Ishikawa (cell line): ENCODE measurements around the gene CFP.

Experiments
- CEBPB ChIP-seq: IDR thresholded peaks from 2 replicates; pipeline ENCODE4 v1.6.1; 2012
- CREB1 ChIP-seq: IDR thresholded peaks from 2 replicates; pipeline ENCODE4 v1.6.1; 2012; ENCODE audit warnings: low read depth
- EGR1 ChIP-seq: IDR thresholded peaks from 2 replicates; pipeline ENCODE4 v1.6.1; 2012
- EP300 ChIP-seq: IDR thresholded peaks from 2 replicates; pipeline ENCODE4 v1.6.1; 2012; ENCODE audit warnings: borderline replicate concordance
- FOXM1 ChIP-seq: IDR thresholded peaks from 2 replicates; pipeline ENCODE4 v1.6.1; 2012; ENCODE audit warnings: low read depth, borderline replicate concordance
- NFIC ChIP-seq: IDR thresholded peaks from 2 replicates; pipeline ENCODE4 v1.6.1; 2012
- RAD21 ChIP-seq: IDR thresholded peaks from 2 replicates; pipeline ENCODE4 v1.6.1; 2012; ENCODE audit warnings: low read depth
- TAF1 ChIP-seq: IDR thresholded peaks from 2 replicates; pipeline ENCODE4 v1.6.1; 2012; ENCODE audit warnings: low read depth, mild to moderate bottlenecking
- TCF12 ChIP-seq: IDR thresholded peaks from 2 replicates; pipeline ENCODE4 v1.6.1; 2012; ENCODE audit warnings: low read depth
- TEAD4 ChIP-seq: IDR thresholded peaks from 2 replicates; pipeline ENCODE4 v1.6.1; 2012
- YY1 ChIP-seq: IDR thresholded peaks from 2 replicates; pipeline ENCODE4 v1.6.1; 2012; ENCODE audit warnings: low read depth
- ZBTB7A ChIP-seq: IDR thresholded peaks from 2 replicates; pipeline ENCODE4 v1.6.1; 2012; ENCODE audit warnings: low read depth
- TF ChIP-seq, protein P1 (sequence below): IDR thresholded peaks from 2 replicates; pipeline ENCODE4 v1.6.1; 2012
- TF ChIP-seq, protein P2 (sequence below): IDR thresholded peaks from 2 replicates; pipeline ENCODE4 v1.6.1; 2012
- TF ChIP-seq, protein P3 (sequence below): IDR thresholded peaks from 2 replicates; pipeline ENCODE4 v1.6.1; 2012; ENCODE audit warnings: low read depth, mild to moderate bottlenecking

Gene CFP

DNA sequence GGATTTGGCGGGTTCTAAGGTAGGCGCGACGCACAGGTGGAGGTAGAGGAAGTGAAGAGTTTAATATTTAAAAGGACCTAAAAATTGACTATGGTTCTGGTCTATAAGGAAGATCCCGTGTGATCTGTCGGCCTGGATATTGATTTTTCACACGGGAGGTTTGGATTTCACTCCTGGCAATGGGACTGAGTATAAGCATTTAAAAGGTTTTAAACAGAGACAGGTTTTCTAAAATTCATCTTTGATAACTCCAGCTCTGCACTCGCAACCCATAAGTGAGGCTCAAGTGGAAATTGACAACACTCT lies 29.6 kb upstream of the CFP start:
- TF ChIP-seq RAD21 (no peak), CREB1 (no peak), TEAD4 (no peak), YY1 (no peak), CEBPB (no peak), EGR1 (no peak), NFIC (no peak)
- TF ChIP-seq, protein P1, sequence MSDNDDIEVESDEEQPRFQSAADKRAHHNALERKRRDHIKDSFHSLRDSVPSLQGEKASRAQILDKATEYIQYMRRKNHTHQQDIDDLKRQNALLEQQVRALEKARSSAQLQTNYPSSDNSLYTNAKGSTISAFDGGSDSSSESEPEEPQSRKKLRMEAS = peak; percentile 81; the same call in 1 of the 2 replicates
- TF ChIP-seq, protein P2, sequence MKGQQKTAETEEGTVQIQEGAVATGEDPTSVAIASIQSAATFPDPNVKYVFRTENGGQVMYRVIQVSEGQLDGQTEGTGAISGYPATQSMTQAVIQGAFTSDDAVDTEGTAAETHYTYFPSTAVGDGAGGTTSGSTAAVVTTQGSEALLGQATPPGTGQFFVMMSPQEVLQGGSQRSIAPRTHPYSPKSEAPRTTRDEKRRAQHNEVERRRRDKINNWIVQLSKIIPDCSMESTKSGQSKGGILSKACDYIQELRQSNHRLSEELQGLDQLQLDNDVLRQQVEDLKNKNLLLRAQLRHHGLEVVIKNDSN = no peak

DNA sequence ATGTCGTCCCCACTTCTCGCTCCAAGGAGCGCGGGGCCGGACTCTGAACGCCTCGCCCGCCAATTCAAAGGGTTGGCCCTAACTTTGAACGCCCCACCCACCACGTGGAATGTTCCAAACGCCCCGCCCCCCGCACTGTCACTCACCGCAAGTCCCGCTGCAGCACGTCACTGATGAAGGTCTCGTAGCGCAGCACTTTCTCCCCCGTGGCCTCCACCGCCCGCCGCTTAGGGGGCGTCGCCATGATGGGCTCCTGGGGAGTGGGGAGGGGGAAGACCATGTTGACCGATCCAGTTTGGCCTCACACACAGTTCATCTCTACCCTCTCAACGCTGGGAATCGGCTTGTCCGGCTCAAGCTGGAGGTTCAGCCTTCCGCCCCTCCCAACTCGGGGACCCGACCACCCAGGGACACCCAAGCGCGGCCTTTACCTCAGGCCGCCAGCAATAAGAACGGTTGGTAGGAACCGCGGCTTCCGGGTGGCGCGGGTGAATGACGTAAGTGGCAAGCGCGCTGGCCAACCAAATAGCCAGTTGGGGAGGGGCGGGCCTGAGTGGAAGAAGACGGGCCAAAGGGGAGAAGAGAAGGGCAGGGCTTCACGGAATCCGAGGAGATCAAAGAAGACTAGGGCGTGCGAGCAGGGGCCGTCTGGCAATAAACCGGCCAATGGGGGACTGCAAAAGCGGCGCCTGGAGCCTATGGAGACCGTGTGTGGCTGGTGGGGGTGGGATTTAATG lies 29.1 kb upstream of the CFP start, which contains the start of gene UXT:
TSS of gene UXT (minus strand) at position 497 of the 737 bp plus-strand sequence. CDS start at position 244, 253 bp downstream.
- TF ChIP-seq CREB1 (peak; percentile 89), RAD21 (no peak), TCF12 (no peak), FOXM1 (no peak), NFIC (no peak), EGR1 (no peak), TEAD4 (no peak), YY1 (peak; percentile 78), TAF1 (no peak), EP300 (no peak), CEBPB (no peak), ZBTB7A (0 out of 2 replicates have a peak, but pooled peaks have one; percentile 35)
- TF ChIP-seq, protein P3, sequence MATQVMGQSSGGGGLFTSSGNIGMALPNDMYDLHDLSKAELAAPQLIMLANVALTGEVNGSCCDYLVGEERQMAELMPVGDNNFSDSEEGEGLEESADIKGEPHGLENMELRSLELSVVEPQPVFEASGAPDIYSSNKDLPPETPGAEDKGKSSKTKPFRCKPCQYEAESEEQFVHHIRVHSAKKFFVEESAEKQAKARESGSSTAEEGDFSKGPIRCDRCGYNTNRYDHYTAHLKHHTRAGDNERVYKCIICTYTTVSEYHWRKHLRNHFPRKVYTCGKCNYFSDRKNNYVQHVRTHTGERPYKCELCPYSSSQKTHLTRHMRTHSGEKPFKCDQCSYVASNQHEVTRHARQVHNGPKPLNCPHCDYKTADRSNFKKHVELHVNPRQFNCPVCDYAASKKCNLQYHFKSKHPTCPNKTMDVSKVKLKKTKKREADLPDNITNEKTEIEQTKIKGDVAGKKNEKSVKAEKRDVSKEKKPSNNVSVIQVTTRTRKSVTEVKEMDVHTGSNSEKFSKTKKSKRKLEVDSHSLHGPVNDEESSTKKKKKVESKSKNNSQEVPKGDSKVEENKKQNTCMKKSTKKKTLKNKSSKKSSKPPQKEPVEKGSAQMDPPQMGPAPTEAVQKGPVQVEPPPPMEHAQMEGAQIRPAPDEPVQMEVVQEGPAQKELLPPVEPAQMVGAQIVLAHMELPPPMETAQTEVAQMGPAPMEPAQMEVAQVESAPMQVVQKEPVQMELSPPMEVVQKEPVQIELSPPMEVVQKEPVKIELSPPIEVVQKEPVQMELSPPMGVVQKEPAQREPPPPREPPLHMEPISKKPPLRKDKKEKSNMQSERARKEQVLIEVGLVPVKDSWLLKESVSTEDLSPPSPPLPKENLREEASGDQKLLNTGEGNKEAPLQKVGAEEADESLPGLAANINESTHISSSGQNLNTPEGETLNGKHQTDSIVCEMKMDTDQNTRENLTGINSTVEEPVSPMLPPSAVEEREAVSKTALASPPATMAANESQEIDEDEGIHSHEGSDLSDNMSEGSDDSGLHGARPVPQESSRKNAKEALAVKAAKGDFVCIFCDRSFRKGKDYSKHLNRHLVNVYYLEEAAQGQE = no peak
- TF ChIP-seq, protein P1 = peak; percentile 56
- TF ChIP-seq, protein P2 = peak; percentile 34; the same call in 1 of the 2 replicates

DNA sequence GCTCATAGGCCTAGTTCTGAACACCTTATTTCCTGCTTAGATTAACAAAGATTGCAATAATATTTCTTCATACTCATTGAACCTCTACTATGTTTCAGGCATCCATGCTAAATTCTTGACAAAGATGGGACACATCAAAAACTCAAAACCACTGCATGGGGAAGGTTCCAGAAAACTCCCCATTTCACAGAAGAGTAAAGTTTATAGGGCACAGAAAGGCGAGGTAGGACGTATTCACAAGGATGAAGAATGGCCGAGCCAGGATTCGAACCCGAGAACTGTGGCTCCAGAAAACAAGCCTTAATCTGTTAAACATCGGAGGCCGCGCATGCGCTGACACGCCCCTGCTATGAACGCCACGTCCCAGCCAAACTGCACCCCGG lies 28.6 kb upstream of the CFP start:
- no peak for TF ChIP-seq TEAD4
- no peak for TF ChIP-seq YY1
- no peak for TF ChIP-seq CREB1
- TF ChIP-seq, protein P3 = no peak
- TF ChIP-seq EGR1 = no peak
- no peak for TF ChIP-seq RAD21
- TF ChIP-seq, protein P1 = no peak
- TF ChIP-seq TCF12 = no peak
- TF ChIP-seq EP300 = no peak
- no peak for TF ChIP-seq CEBPB
- no peak for TF ChIP-seq NFIC
- TF ChIP-seq, protein P2 = no peak
- no peak for TF ChIP-seq ZBTB7A
- TF ChIP-seq FOXM1 = no peak
- no peak for TF ChIP-seq TAF1

DNA sequence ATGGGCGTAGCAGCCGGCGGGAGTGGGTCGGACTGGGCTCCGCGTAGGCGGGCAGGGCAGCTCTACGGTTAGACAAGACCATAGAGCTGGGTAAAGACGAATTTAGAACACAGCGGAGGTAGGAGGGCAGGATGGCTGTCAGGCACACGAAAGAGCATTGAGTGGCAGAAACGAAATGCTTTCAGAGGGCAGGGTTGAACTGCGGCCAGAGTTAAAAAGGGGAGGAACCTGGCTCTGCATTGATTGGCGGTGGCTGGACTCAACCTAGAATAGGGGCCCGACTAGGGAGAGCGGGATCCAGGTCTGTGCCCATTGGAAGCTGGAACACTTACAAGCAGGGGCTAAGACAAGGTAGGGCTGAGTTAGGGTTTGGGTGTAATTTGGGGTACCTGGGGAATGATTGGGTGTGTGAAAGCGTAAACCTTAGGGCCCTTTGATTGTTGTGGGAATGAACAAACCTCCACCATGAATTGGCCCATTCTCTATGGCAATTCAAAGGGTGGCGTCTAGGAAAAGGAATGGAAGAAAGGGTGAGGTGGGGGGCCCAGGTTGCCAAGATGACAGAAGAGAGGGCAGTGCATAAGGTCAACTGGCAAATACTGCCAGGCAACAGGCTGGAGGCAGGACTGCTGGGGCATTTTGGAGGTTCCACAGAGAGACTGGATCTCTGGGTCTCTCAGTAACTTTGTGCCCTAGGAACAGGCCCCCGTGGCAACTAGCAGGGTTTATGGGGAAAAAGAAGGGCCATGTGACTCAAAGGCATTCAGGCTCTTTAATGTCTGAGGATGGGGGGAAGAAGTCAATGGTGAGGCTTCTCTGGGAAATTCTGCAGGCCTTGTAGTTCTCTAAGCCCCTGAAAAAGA lies 21.5 kb upstream of the CFP start:
- TF ChIP-seq TAF1 (0 out of 2 replicates have a peak, but pooled peaks have one; percentile 19), RAD21 (no peak), EGR1 (peak; percentile 85)
- TF ChIP-seq, protein P1 = no peak
